A673 (cell line): ENCODE data around the gene SH3RF3. TPM values are rescaled to one million over a fixed set of nuclear protein-coding genes. Genes with fewer than 3 reads are reported as not detected.

Experiments
- BruUV-seq: library from RNA; stranded (reverse); fragments of 400-500 nt; replicated peaks from 2 replicates; lab custom pipeline; 2021; lab: Mats Ljungman, UMichigan
- CTCF ChIA-PET: fragments of 300-600 bp; sonication (Branson Sonifier 250); formaldehyde crosslinking; loops from one replicate; lab custom pipeline; 2022; ENCODE audit warnings: antibody characterized with exemption; lab: Charles Lee
- POLR2A ChIA-PET: fragments of 300-600 bp; sonication (Branson Sonifier 250); formaldehyde crosslinking; loops from one replicate; lab custom pipeline; 2022; ENCODE audit warnings: antibody characterized with exemption; ENCODE audit not compliant: low non-redundant PET; lab: Charles Lee
- DNase-seq: peaks from one replicate; pipeline ENCODE4 v3.0.0-alpha.2; 2015; ENCODE audit warnings: low spot score
- H3K27ac ChIP-seq: fragments of 200-600 bp; sonication (generic); 2 replicates; pipeline ENCODE4 v1.5.1; 2016; ENCODE audit warnings: mixed run types, low read depth, mild to moderate bottlenecking, mixed read lengths, antibody characterized with exemption, low read length; ENCODE audit not compliant: poor library complexity, severe bottlenecking
- H3K27me3 ChIP-seq: fragments of 200-600 bp; sonication (generic); replicated peaks from 2 replicates; pipeline ENCODE4 v1.6.1; 2017; ENCODE audit warnings: mixed run types, low read depth, mild to moderate bottlenecking, mixed read lengths, antibody characterized with exemption, low read length; ENCODE audit not compliant: insufficient read depth, poor library complexity
- H3K36me3 ChIP-seq: fragments of 200-600 bp; sonication (generic); 2 replicates; pipeline ENCODE4 v1.6.1; 2016; ENCODE audit warnings: mixed run types, mild to moderate bottlenecking, mixed read lengths, antibody characterized with exemption, low read length; ENCODE audit not compliant: insufficient read depth, poor library complexity, severe bottlenecking
- H3K4me1 ChIP-seq: fragments of 200-600 bp; sonication (generic); 2 replicates; pipeline ENCODE4 v1.6.1; 2017; ENCODE audit warnings: mixed run types, mild to moderate bottlenecking, mixed read lengths, antibody characterized with exemption, low read length; ENCODE audit not compliant: insufficient read depth, poor library complexity, severe bottlenecking
- H3K4me3 ChIP-seq: fragments of 200-600 bp; sonication (generic); 2 replicates; pipeline ENCODE4 v1.5.1; 2016; ENCODE audit warnings: low read depth, mixed run types, mild to moderate bottlenecking, mixed read lengths, low read length; ENCODE audit not compliant: poor library complexity, severe bottlenecking
- H3K9me3 ChIP-seq: fragments of 200-600 bp; sonication (generic); 2 replicates; pipeline ENCODE4 v1.6.1; 2016; ENCODE audit warnings: mixed run types, low read depth, mild to moderate bottlenecking, mixed read lengths, antibody characterized with exemption, low read length; ENCODE audit not compliant: poor library complexity, severe bottlenecking
- EZH2 ChIP-seq: fragments of 200-600 bp; sonication (generic); IDR thresholded peaks from 2 replicates; pipeline ENCODE4 v1.6.1; 2017; ENCODE audit warnings: borderline replicate concordance, low read depth, mild to moderate bottlenecking, mixed read lengths, antibody characterized with exemption, low read length; ENCODE audit not compliant: poor library complexity, severe bottlenecking
- intact Hi-C: fragments of 100-400 bp; cut with micrococcal nuclease; formaldehyde crosslinking; loops from one replicate; pipeline ENCODE4 v1.10.0; 2022; ENCODE audit not compliant: unreplicated experiment
- total RNA-seq: library from RNA; stranded (reverse); gene quantifications from 2 replicates; pipeline ENCODE4 v1.2.3, GENCODE V29; 2021
- TF ChIP-seq, protein P1 (sequence below): fragments of 300-800, 200-600 bp; sonication (generic); conservative IDR thresholded peaks from 2 replicates; pipeline ENCODE4 v1.5.1; 2017; ENCODE audit warnings: low read depth, mild to moderate bottlenecking, antibody characterized with exemption, low read length, moderate library complexity, mixed read lengths

Gene SH3RF3
- total RNA-seq, 1 experiment from 2014 or later, result 0.15 TPM

DNA sequence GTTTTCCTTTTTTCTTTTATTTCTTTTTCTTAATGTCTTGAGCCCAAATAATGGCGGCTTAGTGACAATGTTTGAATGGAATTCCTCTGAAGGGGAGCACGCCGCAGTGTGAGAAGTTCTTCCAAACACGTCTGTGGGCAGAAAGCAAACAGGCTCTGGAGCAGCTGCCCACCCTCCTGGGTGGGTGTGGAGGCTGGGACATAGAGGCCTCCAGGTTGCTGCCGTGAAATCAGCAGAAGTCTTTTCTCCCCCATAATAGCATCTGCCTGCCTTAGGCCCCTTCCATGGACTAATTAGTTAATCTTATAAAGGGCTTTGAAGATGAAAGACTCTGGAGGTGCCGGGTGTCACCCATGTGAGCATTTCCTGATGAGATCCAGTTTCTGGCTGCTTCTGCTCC, 213.9 kb downstream of the SH3RF3 start:
- no peaks in the 10 kb centered on the region for H3K36me3 ChIP-seq
- H3K27me3 ChIP-seq, result no peaks in the 10 kb centered on the region
- H3K27ac ChIP-seq, result no peak overlapping the region
- intact Hi-C loops, result no loop called here
- CTCF ChIA-PET, result no interaction called here
- no peak for DNase-seq
- H3K4me3 ChIP-seq, result no peak overlapping the region
- TF ChIP-seq, protein P1, sequence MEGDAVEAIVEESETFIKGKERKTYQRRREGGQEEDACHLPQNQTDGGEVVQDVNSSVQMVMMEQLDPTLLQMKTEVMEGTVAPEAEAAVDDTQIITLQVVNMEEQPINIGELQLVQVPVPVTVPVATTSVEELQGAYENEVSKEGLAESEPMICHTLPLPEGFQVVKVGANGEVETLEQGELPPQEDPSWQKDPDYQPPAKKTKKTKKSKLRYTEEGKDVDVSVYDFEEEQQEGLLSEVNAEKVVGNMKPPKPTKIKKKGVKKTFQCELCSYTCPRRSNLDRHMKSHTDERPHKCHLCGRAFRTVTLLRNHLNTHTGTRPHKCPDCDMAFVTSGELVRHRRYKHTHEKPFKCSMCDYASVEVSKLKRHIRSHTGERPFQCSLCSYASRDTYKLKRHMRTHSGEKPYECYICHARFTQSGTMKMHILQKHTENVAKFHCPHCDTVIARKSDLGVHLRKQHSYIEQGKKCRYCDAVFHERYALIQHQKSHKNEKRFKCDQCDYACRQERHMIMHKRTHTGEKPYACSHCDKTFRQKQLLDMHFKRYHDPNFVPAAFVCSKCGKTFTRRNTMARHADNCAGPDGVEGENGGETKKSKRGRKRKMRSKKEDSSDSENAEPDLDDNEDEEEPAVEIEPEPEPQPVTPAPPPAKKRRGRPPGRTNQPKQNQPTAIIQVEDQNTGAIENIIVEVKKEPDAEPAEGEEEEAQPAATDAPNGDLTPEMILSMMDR, result no peak
- TF ChIP-seq EZH2, result no peak
- H3K9me3 ChIP-seq, result no peaks in the 10 kb centered on the region
- POLR2A ChIA-PET, result no interaction called here
- peaks cover 7% of the 10 kb centered on the region for H3K4me1 ChIP-seq
- BruUV-seq, result no TSS peak

DNA sequence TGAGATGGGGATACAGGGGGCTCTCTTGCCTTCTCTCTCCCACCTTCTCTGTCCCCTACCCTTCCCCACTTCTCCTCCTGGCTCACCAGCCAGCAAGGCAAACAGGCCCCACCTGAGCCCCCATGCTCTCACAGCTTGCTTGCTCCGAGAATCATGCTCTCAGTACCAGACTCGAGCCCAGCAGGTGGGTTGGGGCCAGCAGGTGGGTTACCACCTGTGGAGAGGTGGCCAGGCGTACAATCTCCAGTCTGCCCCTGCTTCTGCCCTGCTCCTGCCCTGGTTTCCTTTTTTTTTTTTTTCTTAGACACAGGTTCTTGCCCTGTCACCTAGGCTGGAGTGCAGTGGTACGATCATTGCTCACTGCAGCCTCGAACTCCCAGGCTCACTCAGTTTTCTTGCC, 214.5 kb downstream of the SH3RF3 start:
- Histone ChIP-seq H3K27ac (no peak overlapping the region), H3K4me3 (no peak overlapping the region), H3K36me3 (no peaks in the 10 kb centered on the region), H3K4me1 (peaks cover 7% of the 10 kb centered on the region), H3K9me3 (no peaks in the 10 kb centered on the region), H3K27me3 (no peaks in the 10 kb centered on the region)
- no peak for DNase-seq
- ChIA-PET CTCF (no interaction called here), POLR2A (no interaction called here)
- TF ChIP-seq, protein P1, result no peak
- no peak for TF ChIP-seq EZH2
- BruUV-seq, result no TSS peak
- intact Hi-C loops, result no loop called here

DNA sequence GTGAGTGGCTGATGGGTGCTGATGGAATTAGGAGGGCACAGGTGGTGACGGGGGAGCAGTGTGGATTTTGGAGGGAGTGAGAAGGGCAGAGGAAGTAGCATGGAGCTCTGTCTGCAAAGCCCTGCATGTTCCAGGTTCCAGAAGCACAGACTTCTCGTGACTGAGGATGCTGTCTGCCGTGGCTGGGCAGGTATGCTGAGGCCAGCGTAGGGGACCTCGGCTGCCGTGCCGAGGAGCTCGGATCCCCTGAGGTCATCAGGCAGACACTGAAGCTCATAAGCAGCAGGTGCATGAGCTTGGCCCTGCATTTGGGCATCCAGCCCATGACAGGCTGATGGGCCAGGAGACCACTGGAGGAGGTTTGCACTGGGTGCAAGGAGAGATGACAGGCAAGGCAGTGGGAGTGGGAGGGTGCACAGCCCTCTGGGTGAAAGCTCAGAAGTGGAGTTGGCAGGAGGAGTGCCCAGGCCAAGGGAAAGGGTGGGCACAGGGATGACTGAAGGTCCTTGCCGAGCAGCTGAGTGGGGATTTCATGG, 215.3 kb downstream of the SH3RF3 start:
- TF ChIP-seq EZH2, result no peak
- TF ChIP-seq, protein P1, result no peak
- Histone ChIP-seq H3K4me3 (no peak overlapping the region), H3K4me1 (peaks cover 7% of the 10 kb centered on the region), H3K9me3 (no peaks in the 10 kb centered on the region), H3K27me3 (no peaks in the 10 kb centered on the region), H3K36me3 (no peaks in the 10 kb centered on the region), H3K27ac (no peak overlapping the region)
- ChIA-PET CTCF (no interaction called here), POLR2A (no interaction called here)
- BruUV-seq, result no TSS peak
- DNase-seq, result no peak
- intact Hi-C loops, result no loop called here
